CD14-positive monocyte (primary cell): ENCODE data around the gene ARHGDIA. TPM values are rescaled to one million over a fixed set of nuclear protein-coding genes. Genes with fewer than 3 reads are reported as not detected.
A peak's percentile ranks its signal among the peaks of the same experiment; 100 is the strongest.

Experiments
- DNase-seq, 3 donors: peaks; one replicate each; pipeline ENCODE4 v3.0.0-alpha.2; 2011 to 2022
- H2AFZ ChIP-seq: 2 replicates; pipeline ENCODE4 v1.6.0; 2012; ENCODE audit warnings: mild to moderate bottlenecking, low read depth, low read length, inconsistent platforms; ENCODE audit not compliant: insufficient read depth, poor library complexity, severe bottlenecking
- H3K27ac ChIP-seq, 2 donors: 1 replicate in 1 of 2; 2 replicates in 1 of 2; pipeline ENCODE4 v1.5.1; 2012 to 2013; ENCODE audit warnings: low read length in 2 of 2, control low read depth in 1 of 2, inconsistent platforms in 1 of 2, low read depth in 1 of 2, mild to moderate bottlenecking in 1 of 2
- H3K27me3 ChIP-seq, 2 donors: one replicate each; pipeline versions ENCODE4 v1.6.0 to v1.6.1; 2011 to 2013; ENCODE audit warnings: low read length in 2 of 2; ENCODE audit not compliant: control insufficient read depth in 2 of 2, insufficient read depth in 2 of 2
- H3K36me3 ChIP-seq, 2 donors: replicated peaks in 1 of 2; 1 replicate in 1 of 2; 2 replicates in 1 of 2; pipeline versions ENCODE4 v1.5.1 to v1.6.1; 2012 to 2013; ENCODE audit warnings: low read length in 2 of 2, control low read depth in 1 of 2, inconsistent platforms in 1 of 2, mild to moderate bottlenecking in 1 of 2; ENCODE audit not compliant: insufficient read depth in 2 of 2, control insufficient read depth in 1 of 2
- H3K4me1 ChIP-seq, 2 donors: 1 replicate in 1 of 2; 2 replicates in 1 of 2; pipeline versions ENCODE4 v1.5.1 to v1.6.1; 2012 to 2013; ENCODE audit warnings: low read length in 2 of 2, control low read depth in 1 of 2, inconsistent platforms in 1 of 2, mild to moderate bottlenecking in 1 of 2, moderate library complexity in 1 of 2; ENCODE audit not compliant: insufficient read depth in 2 of 2, control insufficient read depth in 1 of 2
- H3K4me2 ChIP-seq: replicated peaks from 2 replicates; pipeline ENCODE3; 2012; ENCODE audit warnings: low read length, moderate library complexity, mild to moderate bottlenecking; ENCODE audit not compliant: poor library complexity, severe bottlenecking; ENCODE audit errors: extremely low read depth
- H3K4me3 ChIP-seq, 3 experiments: fragments of 200-600 bp in 1 of 3; sonication (generic) in 1 of 3; replicated peaks in 1 of 3; 1 replicate in 2 of 3; 2 replicates in 1 of 3; pipeline ENCODE4 v1.5.1; 2011 to 2013; ENCODE audit warnings: low read length in 3 of 3, mild to moderate bottlenecking in 3 of 3, control low read depth in 2 of 3, low read depth in 2 of 3, inconsistent platforms in 1 of 3, moderate library complexity in 1 of 3
- H3K79me2 ChIP-seq: 2 replicates; pipeline ENCODE4 v1.6.0; 2012; ENCODE audit warnings: mild to moderate bottlenecking, control low read depth, inconsistent platforms, low read length, moderate library complexity; ENCODE audit not compliant: insufficient read depth
- H3K9ac ChIP-seq: 2 replicates; pipeline ENCODE4 v1.6.0; 2017; ENCODE audit warnings: low read length, mild to moderate bottlenecking; ENCODE audit not compliant: insufficient read depth, poor library complexity, severe bottlenecking
- H3K9me3 ChIP-seq, 2 donors: replicated peaks in 1 of 2; 1 replicate in 1 of 2; 2 replicates in 1 of 2; pipeline versions ENCODE4 v1.5.1 to v1.6.1; 2012 to 2013; ENCODE audit warnings: low read length in 2 of 2, control low read depth in 1 of 2; ENCODE audit not compliant: control insufficient read depth in 1 of 2, insufficient read depth in 1 of 2
- H4K20me1 ChIP-seq: 2 replicates; pipeline ENCODE4 v1.6.0; 2012; ENCODE audit warnings: mild to moderate bottlenecking, low read length, control low read depth, moderate library complexity; ENCODE audit not compliant: insufficient read depth
- H3K27ac Mint-ChIP-seq, 7 donors: one replicate each; pipeline ENCODE4 v1.8.0; 2020; ENCODE audit warnings: mild to moderate bottlenecking in 7 of 7, mixed read lengths in 7 of 7, moderate library complexity in 6 of 7, inconsistent platforms in 2 of 7
- H3K27me3 Mint-ChIP-seq, 3 donors: one replicate each; pipeline ENCODE4 v1.8.0; 2021 to 2022; ENCODE audit warnings: low read depth in 3 of 3, mild to moderate bottlenecking in 3 of 3, mixed read lengths in 3 of 3, moderate library complexity in 3 of 3, inconsistent platforms in 1 of 3
- H3K36me3 Mint-ChIP-seq, 2 donors: one replicate each; pipeline ENCODE4 v1.8.0; 2020; ENCODE audit warnings: mixed read lengths in 2 of 2, inconsistent platforms in 1 of 2, mild to moderate bottlenecking in 1 of 2
- H3K4me1 Mint-ChIP-seq: one replicate; pipeline ENCODE4 v1.8.0; 2020; ENCODE audit warnings: mild to moderate bottlenecking, mixed read lengths
- H3K4me3 Mint-ChIP-seq, 2 donors: one replicate each; pipeline ENCODE4 v1.8.0; 2020; ENCODE audit warnings: mild to moderate bottlenecking in 2 of 2, mixed read lengths in 2 of 2, moderate library complexity in 1 of 2
- H3K9me3 Mint-ChIP-seq, 7 donors: one replicate each; pipeline ENCODE4 v1.8.0; 2020 to 2022; ENCODE audit warnings: mixed read lengths in 7 of 7, mild to moderate bottlenecking in 6 of 7, moderate library complexity in 6 of 7, inconsistent platforms in 2 of 7
- WGBS: methylation state at CpG from one replicate; pipeline ENCODE4 v1.1.5; 2013; ENCODE audit warnings: missing lambda C conversion rate; ENCODE audit not compliant: insufficient coverage; 5-methylcytosine and 5-hydroxymethylcytosine counted together
- intact Hi-C, 2 donors: fragments of 100-400 bp; cut with micrococcal nuclease; formaldehyde crosslinking; loops; one replicate each; pipeline versions ENCODE4 v1.15.0 to v1.15.1; 2023
- polyA plus RNA-seq, 3 donors: library from polyadenylated mRNA; depleted of rRNA in 1 of 3; unstranded in 2 of 3; stranded (reverse) in 1 of 3; fragments of 300-500 nt in 2 of 3; fragments of >200 nt in 1 of 3; fragmentation: Illumina TruSeq in 2 of 3; gene quantifications; 1 replicate in 2 of 3; 2 replicates in 1 of 3; pipeline ENCODE4 v1.2.3, GENCODE V29; 2012 to 2021
- TF ChIP-seq, protein P1 (sequence below): fragments of 200-600 bp; IDR thresholded peaks from one replicate; pipeline ENCODE4 v1.8.0; 2022; ENCODE audit warnings: antibody characterized with exemption, mild to moderate bottlenecking

The ARHGDIA gene
- polyA plus RNA-seq, 3 donors, result 86.3 to 477 (median 97.2) TPM

- H3K9me3 Mint-ChIP-seq, result peaks cover 0 to 2% (median 0%) of the 10 kb centered on the region in 7 donors
- Histone ChIP-seq H3K79me2 (peaks cover 67% of the 10 kb centered on the region), H3K36me3 (no peaks in the 10 kb centered on the region), H3K4me2 (peak overlapping the region; percentile 74), H3K4me1 (peaks cover 64 to 75% of the 10 kb centered on the region in 2 donors), H4K20me1 (no peaks in the 10 kb centered on the region), H3K4me3 (peak overlapping the region; percentile 45 to 72 (median 52)), H3K9ac (peak overlapping the region; percentile 83), H3K27me3 (no peaks in the 10 kb centered on the region), H3K9me3 (no peaks in the 10 kb centered on the region), H3K27ac (peak overlapping the region; percentile 85 to 96), H2AFZ (peak overlapping the region; percentile 44)
- TF ChIP-seq, protein P1, sequence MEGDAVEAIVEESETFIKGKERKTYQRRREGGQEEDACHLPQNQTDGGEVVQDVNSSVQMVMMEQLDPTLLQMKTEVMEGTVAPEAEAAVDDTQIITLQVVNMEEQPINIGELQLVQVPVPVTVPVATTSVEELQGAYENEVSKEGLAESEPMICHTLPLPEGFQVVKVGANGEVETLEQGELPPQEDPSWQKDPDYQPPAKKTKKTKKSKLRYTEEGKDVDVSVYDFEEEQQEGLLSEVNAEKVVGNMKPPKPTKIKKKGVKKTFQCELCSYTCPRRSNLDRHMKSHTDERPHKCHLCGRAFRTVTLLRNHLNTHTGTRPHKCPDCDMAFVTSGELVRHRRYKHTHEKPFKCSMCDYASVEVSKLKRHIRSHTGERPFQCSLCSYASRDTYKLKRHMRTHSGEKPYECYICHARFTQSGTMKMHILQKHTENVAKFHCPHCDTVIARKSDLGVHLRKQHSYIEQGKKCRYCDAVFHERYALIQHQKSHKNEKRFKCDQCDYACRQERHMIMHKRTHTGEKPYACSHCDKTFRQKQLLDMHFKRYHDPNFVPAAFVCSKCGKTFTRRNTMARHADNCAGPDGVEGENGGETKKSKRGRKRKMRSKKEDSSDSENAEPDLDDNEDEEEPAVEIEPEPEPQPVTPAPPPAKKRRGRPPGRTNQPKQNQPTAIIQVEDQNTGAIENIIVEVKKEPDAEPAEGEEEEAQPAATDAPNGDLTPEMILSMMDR, result no peak
- H3K4me1 Mint-ChIP-seq, result peaks cover 58% of the 10 kb centered on the region
- H3K27ac Mint-ChIP-seq, result peak overlapping the region; percentile 84 to 96 (median 92)
- peak overlapping the region; percentile 69 to 86 for H3K4me3 Mint-ChIP-seq
- intact Hi-C loops, result loop anchor here (2.0 to 5.0 kb wide), 3 partner anchors 27 to 38 kb away; partner anchors contain the start of genes ARHGDIA (in 2 of the 2) and P4HB (in 1 of the 2)
- WGBS, result 92% methylated on average over 27 of the region's 31 CpGs
- DNase-seq, result no peak
- H3K36me3 Mint-ChIP-seq, result peaks cover 0 to 4% of the 10 kb centered on the region in 2 donors
- H3K27me3 Mint-ChIP-seq, result peaks cover 0 to 1% (median 0%) of the 10 kb centered on the region in 3 donors
These were observed 37.0 kb downstream of the ARHGDIA start for GRCh38 chr17:81833921-81834830.

- Histone ChIP-seq H3K9me3 (no peaks in the 10 kb centered on the region), H3K79me2 (peaks cover 70% of the 10 kb centered on the region), H3K4me2 (peak within 1 kb of the TSS; percentile 94), H3K4me1 (peaks cover 55 to 67% of the 10 kb centered on the region in 2 donors), H4K20me1 (no peaks in the 10 kb centered on the region), H2AFZ (peak within 1 kb of the TSS; percentile 74), H3K27me3 (no peaks in the 10 kb centered on the region), H3K36me3 (no peaks in the 10 kb centered on the region), H3K27ac (peak within 1 kb of the TSS; percentile 88 to 96), H3K4me3 (peak within 1 kb of the TSS; percentile 76 to 84 (median 83)), H3K9ac (peak within 1 kb of the TSS; percentile 86)
- Mint-ChIP-seq H3K27ac (peak within 1 kb of the TSS; percentile 91 to 99 (median 96)), H3K9me3 (peaks cover 0 to 2% (median 0%) of the 10 kb centered on the region in 7 donors), H3K4me3 (peak within 1 kb of the TSS; percentile 90 to 92), H3K36me3 (peaks cover 0 to 4% of the 10 kb centered on the region in 2 donors), H3K27me3 (peaks cover 0 to 1% (median 0%) of the 10 kb centered on the region in 3 donors), H3K4me1 (peaks cover 52% of the 10 kb centered on the region)
- DNase-seq, result peak; percentile 94 to 97 (median 95)
- 4% methylated on average over 65 of the region's 76 CpGs for WGBS
- TF ChIP-seq, protein P1, result no peak
- intact Hi-C loops, result loop anchor here (2.0 to 5.0 kb wide), 3 partner anchors 27 to 39 kb away; partner anchors contain the start of genes ARHGDIA (in 2 of the 2) and P4HB (in 1 of the 2)
These were observed 37.8 kb downstream of the ARHGDIA start, which contains the start of gene MCRIP1 for GRCh38 chr17:81833160-81833920. TSS of gene MCRIP1 (minus strand) at chr17:81833291. CDS start at chr17:81824506, 8,785 bp downstream.
